K562 (cell line): ENCODE data around the gene RHOT1. TPM values are rescaled to one million over a fixed set of nuclear protein-coding genes. Genes with fewer than 3 reads are reported as not detected.

ENCODE experiments used
- FOXA1 ChIP-seq: fragments of 450-650 bp; IDR thresholded peaks from 2 replicates; pipeline ENCODE4 v1.6.1; 2016; ENCODE audit warnings: mild to moderate bottlenecking, borderline replicate concordance
- FOXM1 ChIP-seq, 2 experiments: fragments of 450-650 bp in 1 of 2; sonication (generic) in 1 of 2; formaldehyde crosslinking in 1 of 2; IDR thresholded peaks; 2 replicates each; pipeline versions ENCODE4 v1.6.1 to v1.9.0; 2017 to 2022; ENCODE audit warnings: low read depth in 2 of 2, mild to moderate bottlenecking in 2 of 2, missing genetic modification reagents in 1 of 2, moderate library complexity in 1 of 2
- HEY1 ChIP-seq: fragments of 250-450 bp; sonication (Bioruptor Pico); IDR thresholded peaks from 2 replicates; pipeline ENCODE4 v1.5.0; 2020; ENCODE audit warnings: mild to moderate bottlenecking, moderate library complexity, borderline replicate concordance
- HNRNPLL ChIP-seq: fragments of 200-400 bp; formaldehyde crosslinking; IDR thresholded peaks from 2 replicates; pipeline ENCODE4 v1.6.1; 2017; ENCODE audit warnings: low read length, low read depth, mild to moderate bottlenecking; ENCODE audit not compliant: poor library complexity, severe bottlenecking
- MEF2A ChIP-seq: IDR thresholded peaks from 2 replicates; pipeline ENCODE4 v1.6.1; 2011; ENCODE audit warnings: low read depth, mild to moderate bottlenecking, low read length, moderate library complexity; ENCODE audit not compliant: control insufficient read depth
- PHB ChIP-seq: fragments of 250-450 bp; sonication (Bioruptor Pico); IDR thresholded peaks from 2 replicates; pipeline ENCODE4 v1.5.0; 2021
- SIN3B ChIP-seq: fragments of 450-650 bp; IDR thresholded peaks from 2 replicates; pipeline ENCODE4 v1.6.1; 2017; ENCODE audit warnings: low read depth, mild to moderate bottlenecking, moderate library complexity
- SMAD4 ChIP-seq: fragments of 250-450 bp; sonication (Bioruptor Pico); conservative IDR thresholded peaks from 2 replicates; pipeline ENCODE4 v1.8.0; 2021; ENCODE audit warnings: inconsistent platforms, mild to moderate bottlenecking, moderate library complexity
- SRSF3 ChIP-seq: fragments of 200-400 bp; formaldehyde crosslinking; IDR thresholded peaks from 2 replicates; pipeline ENCODE4 v1.6.1; 2016; ENCODE audit warnings: mild to moderate bottlenecking, low read length, moderate library complexity; ENCODE audit not compliant: insufficient read depth
- ZC3H8 ChIP-seq: fragments of 450-650 bp; IDR thresholded peaks from 2 replicates; pipeline ENCODE4 v1.6.1; 2017
- ZNF12 ChIP-seq: sonication (generic); formaldehyde crosslinking; IDR thresholded peaks from 2 replicates; pipeline ENCODE4 v1.4.0; 2020; ENCODE audit warnings: mild to moderate bottlenecking, missing genetic modification reagents
- polyA plus RNA-seq, 8 experiments: library from polyadenylated mRNA; depleted of rRNA in 4 of 8; stranded (reverse) in 5 of 8; unstranded in 3 of 8; fragments of >200 nt; fragmentation: Nextera tagmentation in 2 of 8; fragmentation: Illumina TruSeq in 1 of 8; extraction: Ambion mirVana in 2 of 8; extraction: Trizol in 1 of 8; gene quantifications; 2 replicates each; pipeline versions ENCODE4 v1.2.1 to v1.2.3, GENCODE V29; 2011 to 2014; ENCODE audit warnings: inconsistent platforms in 1 of 8, missing spikeins in 1 of 8
- total RNA-seq, 7 experiments: library from RNA; depleted of rRNA in 6 of 7; stranded (reverse); fragments of >200 nt in 6 of 7; fragmentation: Illumina TruSeq in 2 of 7; extraction: Trizol in 2 of 7; gene quantifications; 2 replicates each; pipeline versions ENCODE4 v1.2.1 to v1.2.3, GENCODE V29; 2011 to 2021; ENCODE audit warnings: low replicate concordance in 1 of 7
- TF ChIP-seq, protein P1 (sequence below), 2 experiments: fragments of 450-650 bp in 1 of 2; IDR thresholded peaks; 2 replicates each; pipeline ENCODE4 v1.6.1; 2011 to 2017; ENCODE audit warnings: low read depth in 2 of 2, antibody characterized with exemption in 1 of 2, borderline replicate concordance in 1 of 2, low read length in 1 of 2, mild to moderate bottlenecking in 1 of 2, mixed read lengths in 1 of 2; ENCODE audit not compliant: control insufficient read depth in 1 of 2
- TF ChIP-seq, protein P2 (sequence below), 2 experiments: fragments of 450-650 bp in 1 of 2; sonication (generic) in 1 of 2; formaldehyde crosslinking in 1 of 2; IDR thresholded peaks; 2 replicates each; pipeline versions ENCODE4 v1.7.1 to v1.9.0; 2016 to 2022; ENCODE audit warnings: inconsistent platforms in 1 of 2, mild to moderate bottlenecking in 1 of 2, missing genetic modification reagents in 1 of 2

The RHOT1 gene
- total and polyA plus RNA-seq, 9 of the 15 experiments (the other 6 are each of a cell fraction or from before 2014, with no cell fraction given), result 23.0 to 101 (median 32.2) TPM

DNA sequence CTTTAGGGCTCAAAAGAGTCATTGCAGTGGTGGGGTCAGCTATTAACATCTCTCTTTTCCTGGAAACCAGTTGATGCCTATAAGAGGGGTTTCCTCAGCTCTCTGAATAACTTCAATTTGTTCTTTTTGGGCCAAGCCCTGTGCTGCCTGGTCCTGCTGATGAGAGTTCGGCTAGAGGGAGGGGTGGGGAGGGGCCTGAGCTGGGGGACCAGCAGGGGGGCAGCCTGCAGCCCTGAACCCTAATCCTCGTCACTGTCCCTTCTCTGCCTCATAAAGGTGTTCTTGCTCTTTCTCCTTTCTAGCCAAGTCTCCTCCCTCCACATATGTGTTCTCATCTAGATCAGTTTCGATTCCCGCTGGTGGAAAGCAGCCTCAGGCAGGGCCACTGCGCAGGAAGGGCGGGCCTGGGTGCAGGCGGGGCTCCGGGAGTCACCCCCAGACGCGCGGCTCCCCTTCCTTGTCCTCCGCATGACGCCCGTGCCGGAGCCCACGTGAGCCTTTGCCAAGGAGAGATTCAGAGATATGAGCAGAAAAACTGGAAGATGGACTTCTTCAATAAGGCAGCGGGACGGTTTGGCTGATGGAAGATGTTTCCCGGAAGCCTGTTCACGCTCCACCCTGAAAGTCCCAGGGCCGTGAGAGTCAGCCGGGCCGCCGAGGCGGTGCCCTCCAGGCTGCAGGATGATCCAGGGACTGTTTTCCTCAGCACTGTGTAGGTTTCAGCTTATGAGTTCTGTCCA is 15.0 kb upstream of the RHOT1 start (continued):
- peak; percentile 51; the same call in 1 of the 2 replicates for TF ChIP-seq SMAD4 (CRISPR knock-in tag)
- TF ChIP-seq, protein P1, sequence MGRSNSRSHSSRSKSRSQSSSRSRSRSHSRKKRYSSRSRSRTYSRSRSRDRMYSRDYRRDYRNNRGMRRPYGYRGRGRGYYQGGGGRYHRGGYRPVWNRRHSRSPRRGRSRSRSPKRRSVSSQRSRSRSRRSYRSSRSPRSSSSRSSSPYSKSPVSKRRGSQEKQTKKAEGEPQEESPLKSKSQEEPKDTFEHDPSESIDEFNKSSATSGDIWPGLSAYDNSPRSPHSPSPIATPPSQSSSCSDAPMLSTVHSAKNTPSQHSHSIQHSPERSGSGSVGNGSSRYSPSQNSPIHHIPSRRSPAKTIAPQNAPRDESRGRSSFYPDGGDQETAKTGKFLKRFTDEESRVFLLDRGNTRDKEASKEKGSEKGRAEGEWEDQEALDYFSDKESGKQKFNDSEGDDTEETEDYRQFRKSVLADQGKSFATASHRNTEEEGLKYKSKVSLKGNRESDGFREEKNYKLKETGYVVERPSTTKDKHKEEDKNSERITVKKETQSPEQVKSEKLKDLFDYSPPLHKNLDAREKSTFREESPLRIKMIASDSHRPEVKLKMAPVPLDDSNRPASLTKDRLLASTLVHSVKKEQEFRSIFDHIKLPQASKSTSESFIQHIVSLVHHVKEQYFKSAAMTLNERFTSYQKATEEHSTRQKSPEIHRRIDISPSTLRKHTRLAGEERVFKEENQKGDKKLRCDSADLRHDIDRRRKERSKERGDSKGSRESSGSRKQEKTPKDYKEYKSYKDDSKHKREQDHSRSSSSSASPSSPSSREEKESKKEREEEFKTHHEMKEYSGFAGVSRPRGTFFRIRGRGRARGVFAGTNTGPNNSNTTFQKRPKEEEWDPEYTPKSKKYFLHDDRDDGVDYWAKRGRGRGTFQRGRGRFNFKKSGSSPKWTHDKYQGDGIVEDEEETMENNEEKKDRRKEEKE (IDR thresholded peaks at IDR 0.05; ENCODE audit: borderline replicate concordance in 1 of 2, control insufficient read depth in 1 of 2, low read depth in 2 of 2, low read length in 1 of 2), result no peak
- TF ChIP-seq, protein P2, sequence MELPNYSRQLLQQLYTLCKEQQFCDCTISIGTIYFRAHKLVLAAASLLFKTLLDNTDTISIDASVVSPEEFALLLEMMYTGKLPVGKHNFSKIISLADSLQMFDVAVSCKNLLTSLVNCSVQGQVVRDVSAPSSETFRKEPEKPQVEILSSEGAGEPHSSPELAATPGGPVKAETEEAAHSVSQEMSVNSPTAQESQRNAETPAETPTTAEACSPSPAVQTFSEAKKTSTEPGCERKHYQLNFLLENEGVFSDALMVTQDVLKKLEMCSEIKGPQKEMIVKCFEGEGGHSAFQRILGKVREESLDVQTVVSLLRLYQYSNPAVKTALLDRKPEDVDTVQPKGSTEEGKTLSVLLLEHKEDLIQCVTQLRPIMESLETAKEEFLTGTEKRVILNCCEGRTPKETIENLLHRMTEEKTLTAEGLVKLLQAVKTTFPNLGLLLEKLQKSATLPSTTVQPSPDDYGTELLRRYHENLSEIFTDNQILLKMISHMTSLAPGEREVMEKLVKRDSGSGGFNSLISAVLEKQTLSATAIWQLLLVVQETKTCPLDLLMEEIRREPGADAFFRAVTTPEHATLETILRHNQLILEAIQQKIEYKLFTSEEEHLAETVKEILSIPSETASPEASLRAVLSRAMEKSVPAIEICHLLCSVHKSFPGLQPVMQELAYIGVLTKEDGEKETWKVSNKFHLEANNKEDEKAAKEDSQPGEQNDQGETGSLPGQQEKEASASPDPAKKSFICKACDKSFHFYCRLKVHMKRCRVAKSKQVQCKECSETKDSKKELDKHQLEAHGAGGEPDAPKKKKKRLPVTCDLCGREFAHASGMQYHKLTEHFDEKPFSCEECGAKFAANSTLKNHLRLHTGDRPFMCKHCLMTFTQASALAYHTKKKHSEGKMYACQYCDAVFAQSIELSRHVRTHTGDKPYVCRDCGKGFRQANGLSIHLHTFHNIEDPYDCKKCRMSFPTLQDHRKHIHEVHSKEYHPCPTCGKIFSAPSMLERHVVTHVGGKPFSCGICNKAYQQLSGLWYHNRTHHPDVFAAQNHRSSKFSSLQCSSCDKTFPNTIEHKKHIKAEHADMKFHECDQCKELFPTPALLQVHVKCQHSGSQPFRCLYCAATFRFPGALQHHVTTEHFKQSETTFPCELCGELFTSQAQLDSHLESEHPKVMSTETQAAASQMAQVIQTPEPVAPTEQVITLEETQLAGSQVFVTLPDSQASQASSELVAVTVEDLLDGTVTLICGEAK (IDR thresholded peaks at IDR 0.05), result peak; percentile 65; the same call in 1 of the 2 replicates
- TF ChIP-seq, protein P2 (CRISPR knock-in tag; IDR thresholded peaks at IDR 0.05), result no peak
- TF ChIP-seq PHB (CRISPR knock-in tag), result no peak
- TF ChIP-seq HEY1, result no peak
- TF ChIP-seq FOXA1, result no peak
- no peak for TF ChIP-seq MEF2A
- TF ChIP-seq SIN3B, result no peak
- no peak for TF ChIP-seq ZNF12
- TF ChIP-seq ZC3H8, result no peak
- TF ChIP-seq FOXM1 (IDR thresholded peaks at IDR 0.05; ENCODE audit: low read depth), result no peak
- TF ChIP-seq FOXM1 (CRISPR knock-in tag; IDR thresholded peaks at IDR 0.05; ENCODE audit: low read depth), result no peak
- TF ChIP-seq HNRNPLL, result no peak
- no peak for TF ChIP-seq SRSF3
